Astrocyte (in vitro differentiated cells and primary cell): ENCODE measurements around the gene LPAR3.

ENCODE experiments used
- EZH2 ChIP-seq: IDR thresholded peaks from 2 replicates; pipeline ENCODE4 v1.6.1; 2012; ENCODE audit warnings: mild to moderate bottlenecking, low read length, inconsistent platforms; ENCODE audit not compliant: insufficient read depth
- TF ChIP-seq, protein P1 (sequence below): IDR thresholded peaks from 2 replicates; pipeline ENCODE4 v1.5.1; 2011; ENCODE audit warnings: low read depth, mild to moderate bottlenecking, inconsistent platforms, low read length, moderate library complexity; ENCODE audit not compliant: insufficient read depth

DNA sequence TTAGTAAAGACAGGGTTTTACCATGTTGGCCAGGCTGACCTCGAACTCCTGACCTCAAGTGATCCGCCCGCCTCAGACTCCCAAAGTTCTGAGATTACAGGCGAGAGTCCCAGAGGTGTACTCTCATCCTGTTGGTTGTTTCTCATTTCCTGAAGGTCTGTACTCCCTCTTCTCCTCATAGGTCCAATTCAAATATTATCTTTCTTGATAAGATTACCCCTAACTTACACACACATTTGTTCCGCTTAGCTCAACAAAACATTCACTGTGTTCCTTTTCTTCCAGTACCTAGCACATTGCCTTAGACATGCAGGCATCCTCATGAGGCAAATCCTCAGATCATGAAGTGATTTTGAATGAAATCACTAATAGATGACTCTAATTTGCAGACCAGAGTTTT lies 130.3 kb downstream of the LPAR3 start:
- TF ChIP-seq, protein P1, sequence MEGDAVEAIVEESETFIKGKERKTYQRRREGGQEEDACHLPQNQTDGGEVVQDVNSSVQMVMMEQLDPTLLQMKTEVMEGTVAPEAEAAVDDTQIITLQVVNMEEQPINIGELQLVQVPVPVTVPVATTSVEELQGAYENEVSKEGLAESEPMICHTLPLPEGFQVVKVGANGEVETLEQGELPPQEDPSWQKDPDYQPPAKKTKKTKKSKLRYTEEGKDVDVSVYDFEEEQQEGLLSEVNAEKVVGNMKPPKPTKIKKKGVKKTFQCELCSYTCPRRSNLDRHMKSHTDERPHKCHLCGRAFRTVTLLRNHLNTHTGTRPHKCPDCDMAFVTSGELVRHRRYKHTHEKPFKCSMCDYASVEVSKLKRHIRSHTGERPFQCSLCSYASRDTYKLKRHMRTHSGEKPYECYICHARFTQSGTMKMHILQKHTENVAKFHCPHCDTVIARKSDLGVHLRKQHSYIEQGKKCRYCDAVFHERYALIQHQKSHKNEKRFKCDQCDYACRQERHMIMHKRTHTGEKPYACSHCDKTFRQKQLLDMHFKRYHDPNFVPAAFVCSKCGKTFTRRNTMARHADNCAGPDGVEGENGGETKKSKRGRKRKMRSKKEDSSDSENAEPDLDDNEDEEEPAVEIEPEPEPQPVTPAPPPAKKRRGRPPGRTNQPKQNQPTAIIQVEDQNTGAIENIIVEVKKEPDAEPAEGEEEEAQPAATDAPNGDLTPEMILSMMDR, result no peak
- no peak for TF ChIP-seq EZH2
